Measurements from ENCODE around the gene TMPRSS9. TPM values are rescaled to one million over a fixed set of nuclear protein-coding genes. Genes with fewer than 3 reads are reported as not detected.

The TMPRSS9 gene
- total RNA-seq, 1 donor from 2014 or later = not detected

- no peak for DNase-seq (ENCODE audit: low read depth in 2 of 2)
These were observed 60.4 kb downstream of the TMPRSS9 start for GRCh38 chr19:2420490-2420889.

DNA sequence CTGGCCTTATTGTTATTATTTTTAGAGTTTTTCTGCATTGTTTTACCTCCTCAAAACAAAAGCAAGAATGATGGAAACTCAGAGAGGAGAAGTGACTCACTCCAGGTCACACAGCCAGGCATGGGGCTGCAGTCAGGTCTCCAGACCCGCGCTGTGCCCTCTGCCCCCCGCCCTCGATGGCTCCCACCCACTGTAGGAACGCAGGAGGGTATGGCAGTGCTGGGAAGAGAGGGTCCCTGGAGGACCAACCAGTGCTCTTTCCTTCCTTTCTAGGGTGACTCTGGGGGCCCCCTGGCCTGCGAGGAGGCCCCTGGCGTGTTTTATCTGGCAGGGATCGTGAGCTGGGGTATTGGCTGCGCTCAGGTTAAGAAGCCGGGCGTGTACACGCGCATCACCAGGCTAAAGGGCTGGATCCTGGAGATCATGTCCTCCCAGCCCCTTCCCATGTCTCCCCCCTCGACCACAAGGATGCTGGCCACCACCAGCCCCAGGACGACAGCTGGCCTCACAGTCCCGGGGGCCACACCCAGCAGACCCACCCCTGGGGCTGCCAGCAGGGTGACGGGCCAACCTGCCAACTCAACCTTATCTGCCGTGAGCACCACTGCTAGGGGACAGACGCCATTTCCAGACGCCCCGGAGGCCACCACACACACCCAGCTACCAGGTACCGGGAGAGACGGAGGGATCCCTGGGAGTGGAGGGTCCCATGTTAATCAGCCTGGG, 61.7 kb downstream of the TMPRSS9 start:
- DNase-seq (ENCODE audit: low read depth in 2 of 2) = no peak

DNA sequence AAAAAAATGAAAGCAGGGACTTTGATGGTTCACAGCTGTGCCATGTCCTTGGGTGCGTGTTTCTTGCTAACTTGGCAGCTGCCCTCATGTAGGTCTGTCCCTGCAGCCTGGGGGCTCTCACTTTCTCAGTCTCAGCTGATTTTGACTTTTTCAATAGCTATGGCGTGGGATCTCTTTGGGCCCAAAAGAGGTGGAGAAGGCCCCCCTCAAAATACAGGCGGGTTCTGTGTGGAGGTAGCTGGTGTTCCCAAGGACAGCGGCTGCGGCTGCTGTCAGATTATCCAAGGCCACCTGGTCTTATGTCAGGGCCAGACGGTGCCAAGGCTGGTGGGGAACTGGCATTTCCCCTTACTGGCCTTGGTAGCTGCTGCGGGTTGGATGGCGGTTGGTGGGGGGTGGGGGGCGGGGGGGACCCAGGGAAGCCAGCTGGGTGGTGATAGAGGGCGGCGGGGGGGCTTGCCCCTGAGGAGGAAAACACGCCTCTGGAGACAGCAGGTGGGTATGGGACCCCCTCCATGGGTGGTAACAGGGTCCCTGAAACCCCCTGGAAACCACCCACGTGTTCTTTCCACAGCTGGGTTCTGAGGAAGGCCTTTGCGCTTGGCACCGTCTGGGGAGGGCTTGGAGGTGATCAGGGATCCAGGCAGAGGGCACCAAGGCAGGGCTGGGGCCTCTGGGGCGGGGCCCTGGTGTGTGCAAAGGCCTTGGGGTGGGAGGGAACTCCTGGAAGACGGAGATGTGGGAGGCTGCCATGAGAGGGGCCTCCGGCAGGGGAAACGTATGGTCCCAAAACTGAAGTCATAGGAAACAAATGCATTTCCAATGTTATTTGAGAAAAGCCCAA, 63.2 kb downstream of the TMPRSS9 start:
- DNase-seq (ENCODE audit: low read depth in 2 of 2) = no peak

- no peak for DNase-seq (ENCODE audit: low read depth in 2 of 2)
These were observed 64.0 kb downstream of the TMPRSS9 start for GRCh38 chr19:2423915-2424685.

DNA sequence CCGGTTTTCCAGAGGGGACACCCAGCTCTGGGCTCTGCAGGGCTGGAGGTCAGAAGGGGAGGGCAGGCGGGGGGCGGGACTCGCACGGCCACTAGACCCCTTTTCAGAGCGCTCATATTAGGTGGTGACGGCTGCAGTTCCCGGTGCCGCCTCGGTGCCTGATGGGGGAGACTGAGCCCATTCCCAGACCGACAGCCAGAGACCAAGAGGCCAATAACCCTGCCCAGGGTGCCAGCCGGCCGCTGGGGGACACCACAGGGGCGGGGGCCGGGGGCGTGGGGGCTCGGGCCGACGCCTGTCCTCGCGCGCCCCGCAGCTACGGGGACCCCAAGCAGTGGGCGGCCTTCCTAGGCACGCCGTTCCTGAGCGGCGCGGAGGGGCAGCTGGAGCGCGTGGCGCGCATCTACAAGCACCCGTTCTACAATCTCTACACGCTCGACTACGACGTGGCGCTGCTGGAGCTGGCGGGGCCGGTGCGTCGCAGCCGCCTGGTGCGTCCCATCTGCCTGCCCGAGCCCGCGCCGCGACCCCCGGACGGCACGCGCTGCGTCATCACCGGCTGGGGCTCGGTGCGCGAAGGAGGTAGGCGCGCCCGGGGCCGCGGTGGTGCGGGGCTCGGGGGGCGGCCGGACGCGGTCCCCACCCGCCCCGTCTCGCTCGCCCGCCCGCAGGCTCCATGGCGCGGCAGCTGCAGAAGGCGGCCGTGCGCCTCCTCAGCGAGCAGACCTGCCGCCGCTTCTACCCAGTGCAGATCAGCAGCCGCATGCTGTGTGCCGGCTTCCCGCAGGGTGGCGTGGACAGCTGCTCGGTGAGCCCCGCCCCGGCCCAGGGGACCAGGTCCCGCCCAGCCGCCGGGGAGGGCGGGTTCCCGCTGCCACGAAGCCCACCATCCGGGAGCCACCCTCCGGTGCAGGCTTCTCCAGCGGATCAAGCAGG, 64.9 kb downstream of the TMPRSS9 start:
- peak; percentile 47 to 67 for DNase-seq (ENCODE audit: low read depth in 2 of 2)

- no peak for DNase-seq (ENCODE audit: low read depth in 2 of 2)
These were observed 65.8 kb downstream of the TMPRSS9 start for GRCh38 chr19:2425622-2426581.

DNA sequence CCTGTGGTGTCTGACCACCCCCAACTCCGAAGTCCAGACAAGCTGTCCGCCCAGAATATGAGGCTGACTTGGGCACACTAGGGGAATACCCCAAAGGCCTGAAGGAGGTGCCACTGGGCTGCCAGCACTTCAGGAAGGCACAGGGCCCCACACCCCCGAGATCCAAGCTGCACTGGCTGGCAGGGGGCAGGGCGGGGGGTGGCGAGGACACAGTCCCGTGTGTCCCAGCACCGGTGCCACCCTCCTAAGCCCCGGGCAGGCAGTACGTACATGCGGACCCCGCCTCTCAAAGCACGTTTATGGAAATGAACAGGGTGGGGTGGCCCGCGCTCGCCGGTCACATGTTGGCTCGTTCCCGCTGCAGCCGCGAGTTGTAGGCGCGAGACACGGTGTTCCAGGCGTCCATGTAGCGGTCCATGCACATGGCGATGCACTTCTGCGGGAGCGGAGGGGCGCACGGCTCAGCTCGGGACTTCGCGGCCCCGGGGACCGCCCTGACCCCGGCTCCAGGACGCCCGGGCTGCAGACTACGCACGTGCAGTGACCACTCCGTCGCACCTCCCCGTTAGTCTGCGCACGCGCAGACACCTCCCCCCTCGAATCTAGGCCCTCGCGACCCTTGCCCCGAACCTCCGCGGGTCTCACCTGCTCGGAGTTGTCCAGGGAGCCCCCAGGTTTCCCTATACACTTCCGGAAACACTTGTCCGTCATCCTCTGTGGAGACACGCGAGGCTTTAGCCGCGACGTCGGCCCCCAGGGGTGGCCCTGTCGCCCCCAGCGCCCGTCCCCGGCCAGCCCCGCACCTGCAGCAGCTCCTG, 66.8 kb downstream of the TMPRSS9 start:
- DNase-seq (ENCODE audit: low read depth in 2 of 2) = peak; percentile 29 to 50

DNA sequence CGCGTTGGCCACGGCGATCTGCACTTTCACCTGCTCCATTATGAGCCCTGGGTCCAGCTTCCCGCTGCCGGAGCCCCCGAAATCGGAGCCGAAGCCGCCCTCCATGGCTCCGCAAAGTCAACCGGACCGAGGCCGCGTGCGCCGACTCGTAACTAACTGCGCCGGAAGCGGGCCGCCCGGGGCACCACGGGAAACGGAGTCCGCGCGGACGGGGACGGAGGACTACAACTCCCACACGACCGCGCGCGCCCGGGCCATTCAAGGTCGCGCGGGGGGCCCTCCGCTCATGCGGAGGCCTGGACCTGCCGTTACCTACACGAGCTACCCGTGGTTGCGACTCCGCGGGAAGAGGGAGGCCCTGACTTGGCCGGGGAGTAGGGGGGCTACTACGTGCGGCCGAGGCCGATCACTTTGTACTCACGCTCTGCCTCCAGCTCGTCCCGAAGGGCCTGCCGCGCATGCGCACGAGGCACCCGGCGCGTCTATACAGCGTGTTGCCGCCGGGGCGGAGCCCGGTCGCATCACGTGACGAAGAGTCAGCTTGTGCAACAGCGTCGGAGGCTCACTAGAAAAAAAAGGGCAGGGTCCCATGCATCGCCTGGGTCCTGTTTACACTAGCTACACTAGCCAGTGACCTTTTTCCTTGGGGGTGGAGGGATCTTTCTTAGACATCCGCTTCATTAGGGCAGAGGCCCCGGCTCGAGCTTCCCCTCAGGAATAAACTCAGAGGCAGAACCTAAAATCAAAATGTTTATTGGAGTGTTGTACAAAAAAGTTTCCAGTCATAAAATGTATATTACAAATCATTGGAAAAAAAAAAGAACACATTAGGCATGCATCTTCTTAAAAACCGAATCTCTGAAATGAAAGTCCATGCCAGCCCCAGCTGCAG, 67.6 kb downstream of the TMPRSS9 start, which contains the start of gene TIMM13:
TIMM13 (minus strand) TSS at position 158 of the 892 bp plus-strand sequence; CDS start at position 105, 53 bp downstream.
- peak; percentile 90 to 95 for DNase-seq (ENCODE audit: low read depth in 2 of 2)

DNA sequence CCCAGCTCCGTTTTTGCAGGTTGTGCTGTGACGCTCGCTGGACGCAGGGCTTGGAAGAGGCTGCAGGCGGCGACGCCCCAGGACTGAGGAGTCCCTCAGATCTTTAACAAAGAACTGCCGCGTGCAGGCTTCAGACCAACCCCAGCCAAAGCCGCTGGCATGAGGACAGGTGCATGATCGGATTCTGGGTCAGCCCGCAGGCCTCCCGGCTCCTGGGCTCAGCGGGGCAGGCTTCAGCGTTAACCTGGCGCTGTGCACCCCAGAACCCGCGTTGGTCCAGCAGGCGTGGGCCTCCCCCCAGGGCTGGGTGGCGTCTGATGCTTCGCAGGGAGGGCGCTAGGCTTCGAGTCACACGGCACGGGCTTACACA, 68.2 kb downstream of the TMPRSS9 start:
- peak in 1 of 2 donors; percentile 30 for DNase-seq (ENCODE audit: low read depth in 2 of 2)

GRCh38 chr19:2428756-2429711, 69.0 kb downstream of the TMPRSS9 start:
- no peak for DNase-seq (ENCODE audit: low read depth in 2 of 2)

DNA sequence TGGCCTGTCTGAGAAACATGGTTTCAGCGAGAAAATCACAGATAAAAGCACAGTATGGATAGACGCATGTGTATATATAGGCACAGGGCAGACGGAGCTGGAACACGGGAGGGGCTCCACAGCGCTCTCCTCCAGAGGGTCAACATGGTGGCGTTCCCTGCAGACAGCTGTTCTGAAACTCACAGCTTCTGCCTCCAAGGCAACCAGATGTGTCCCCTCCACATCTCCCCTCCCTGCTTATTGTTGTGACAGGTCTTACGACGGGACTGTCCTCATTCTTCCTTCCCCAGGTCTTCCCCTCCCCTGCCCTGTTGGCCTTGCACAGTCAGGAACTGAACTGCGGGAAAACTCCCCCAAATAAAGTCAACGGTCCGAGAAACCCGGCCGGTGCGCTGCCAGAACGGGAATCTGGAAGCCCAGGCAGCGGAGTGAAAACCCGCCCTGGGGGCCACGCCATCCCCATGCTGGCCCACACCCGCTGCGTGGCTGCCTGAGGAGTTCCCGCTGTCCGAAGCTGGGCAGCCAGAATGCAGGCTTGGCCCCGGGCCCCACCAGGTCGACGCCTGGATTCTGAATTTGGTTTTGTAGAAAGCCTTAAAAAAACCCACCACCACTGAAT, 70.0 kb downstream of the TMPRSS9 start:
- DNase-seq (ENCODE audit: low read depth in 2 of 2) = no peak

DNA sequence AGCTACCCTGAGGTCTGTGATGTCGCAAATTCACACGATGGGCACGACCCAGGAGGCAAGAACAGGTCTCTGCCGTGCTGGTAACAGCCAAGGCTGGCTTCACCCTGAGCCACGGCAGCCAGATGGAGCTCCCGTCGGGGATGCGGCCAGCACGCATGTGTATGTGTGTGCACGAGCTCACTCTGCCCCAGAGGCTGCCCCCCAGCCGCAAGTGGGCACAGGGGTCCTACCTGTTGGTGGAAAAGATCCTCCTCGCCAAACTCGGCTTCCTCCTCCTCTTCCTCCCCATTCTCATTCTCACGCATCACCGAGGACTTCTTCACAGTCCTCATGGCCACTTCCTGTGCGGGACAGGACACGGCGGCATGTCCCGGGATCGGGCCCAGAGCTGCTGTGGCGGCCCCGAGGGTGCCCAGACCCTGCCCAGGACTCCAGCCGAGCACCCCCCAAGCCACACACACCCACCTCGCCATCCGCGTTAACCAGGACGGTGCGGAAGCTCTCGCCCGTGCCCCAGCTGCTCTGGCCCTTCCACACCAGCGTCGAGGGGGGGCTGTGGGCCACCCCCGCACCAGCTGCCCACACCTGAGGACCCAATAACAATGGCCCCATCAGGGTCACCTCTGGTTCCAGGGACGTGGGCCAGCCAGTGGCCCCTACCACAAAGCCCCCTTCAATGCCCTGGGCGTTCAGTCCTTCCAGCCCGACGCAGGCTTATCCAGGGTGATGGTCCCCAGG, 71.4 kb downstream of the TMPRSS9 start:
- no peak for DNase-seq (ENCODE audit: low read depth in 2 of 2)

GRCh38 chr19:2432131-2432848, 72.2 kb downstream of the TMPRSS9 start:
- DNase-seq (ENCODE audit: low read depth in 2 of 2) = no peak

DNA sequence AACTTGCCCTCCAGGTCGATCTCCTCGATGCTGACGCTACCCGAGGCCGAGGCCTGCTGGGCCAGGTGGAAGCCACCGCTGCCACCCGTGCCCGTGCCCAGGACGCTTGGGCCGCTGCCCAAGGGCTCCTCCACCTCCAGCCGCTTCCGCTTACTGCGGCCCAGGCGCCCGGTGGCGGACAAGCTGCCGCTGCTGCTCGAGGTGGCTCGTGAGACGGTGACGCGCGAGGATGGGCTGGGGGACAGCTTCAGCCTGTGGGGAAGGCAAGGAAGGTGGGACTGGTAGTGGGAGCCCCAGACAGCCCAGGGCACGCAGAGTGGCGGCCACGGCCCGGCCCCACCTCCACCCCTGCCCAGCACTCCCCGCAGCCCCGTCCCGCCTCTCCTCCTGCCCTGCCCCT, 73.8 kb downstream of the TMPRSS9 start:
- no peak for DNase-seq (ENCODE audit: low read depth in 2 of 2)

DNA sequence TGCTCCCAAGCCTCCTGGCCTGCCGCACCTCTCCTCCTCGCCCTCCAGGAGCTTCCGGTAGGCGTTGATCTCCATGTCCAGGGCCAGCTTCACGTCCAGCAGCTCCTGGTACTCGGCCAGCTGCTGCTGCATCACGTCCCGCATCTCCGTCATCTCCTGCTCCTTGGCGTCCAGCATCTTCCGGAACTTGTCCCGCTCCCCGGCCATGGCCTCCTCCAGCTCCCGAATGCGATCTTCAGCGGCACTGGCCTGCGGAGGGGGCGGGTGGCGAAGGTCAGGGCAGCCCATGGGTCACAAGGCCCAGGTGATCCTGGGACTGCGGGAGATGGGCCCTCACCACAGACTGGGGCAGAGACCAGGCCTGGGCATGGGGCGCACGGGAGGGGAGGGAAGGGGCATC, 74.2 kb downstream of the TMPRSS9 start:
- no peak for DNase-seq (ENCODE audit: low read depth in 2 of 2)
